Testis (tissue), 2 donors: Measurements from ENCODE around the gene KRT72.

ENCODE experiments used
- CTCF ChIP-seq, 3 experiments: fragments of 450-650 bp in 2 of 3; fragments of 200-600 bp in 1 of 3; sonication (generic) in 1 of 3; IDR thresholded peaks; one replicate each; pipeline ENCODE4 v1.5.1; 2016 to 2019; ENCODE audit warnings: antibody characterized with exemption in 3 of 3, mild to moderate bottlenecking in 2 of 3, moderate library complexity in 1 of 3
- POLR2A ChIP-seq: fragments of 450-650 bp; IDR thresholded peaks from one replicate; pipeline ENCODE4 v1.6.1; 2017; ENCODE audit warnings: antibody characterized with exemption, mild to moderate bottlenecking, moderate library complexity

GRCh38 chr12:52629281-52630007 is 28.2 kb upstream of the KRT72 start:
- TF ChIP-seq CTCF (IDR thresholded peaks at IDR 0.05): no peak
- no peak for TF ChIP-seq POLR2A
